Caki2 (cell line): ENCODE data around the gene SIAH3. TPM values are rescaled to one million over a fixed set of nuclear protein-coding genes. Genes with fewer than 3 reads are reported as not detected.
"Not testable (repeated sequence)": the region's sequence is repeated elsewhere in the genome, so short reads cannot be mapped to it uniquely, and the experiment has no call there.

Source experiments
- DNase-seq: peaks from one replicate; pipeline ENCODE4 v3.0.0-alpha.2; 2015; ENCODE audit warnings: low read depth
- in situ Hi-C: cut with HindIII; loops from 2 replicates; pipeline ENCODE4 v1.10.0; 2016; ENCODE audit warnings: low sequenced_read_pairs, low pct_unique_long_range_greater_than_20kb, mixed read lengths
- total RNA-seq: library from RNA; depleted of rRNA; stranded (reverse); fragments of >200 nt; shearing (Covaris generic); gene quantifications from 2 replicates; pipeline ENCODE4 v1.2.3, GENCODE V29; 2014; ENCODE audit warnings: low replicate concordance

Gene SIAH3
- total RNA-seq, 1 experiment from 2014 or later = not detected

DNA sequence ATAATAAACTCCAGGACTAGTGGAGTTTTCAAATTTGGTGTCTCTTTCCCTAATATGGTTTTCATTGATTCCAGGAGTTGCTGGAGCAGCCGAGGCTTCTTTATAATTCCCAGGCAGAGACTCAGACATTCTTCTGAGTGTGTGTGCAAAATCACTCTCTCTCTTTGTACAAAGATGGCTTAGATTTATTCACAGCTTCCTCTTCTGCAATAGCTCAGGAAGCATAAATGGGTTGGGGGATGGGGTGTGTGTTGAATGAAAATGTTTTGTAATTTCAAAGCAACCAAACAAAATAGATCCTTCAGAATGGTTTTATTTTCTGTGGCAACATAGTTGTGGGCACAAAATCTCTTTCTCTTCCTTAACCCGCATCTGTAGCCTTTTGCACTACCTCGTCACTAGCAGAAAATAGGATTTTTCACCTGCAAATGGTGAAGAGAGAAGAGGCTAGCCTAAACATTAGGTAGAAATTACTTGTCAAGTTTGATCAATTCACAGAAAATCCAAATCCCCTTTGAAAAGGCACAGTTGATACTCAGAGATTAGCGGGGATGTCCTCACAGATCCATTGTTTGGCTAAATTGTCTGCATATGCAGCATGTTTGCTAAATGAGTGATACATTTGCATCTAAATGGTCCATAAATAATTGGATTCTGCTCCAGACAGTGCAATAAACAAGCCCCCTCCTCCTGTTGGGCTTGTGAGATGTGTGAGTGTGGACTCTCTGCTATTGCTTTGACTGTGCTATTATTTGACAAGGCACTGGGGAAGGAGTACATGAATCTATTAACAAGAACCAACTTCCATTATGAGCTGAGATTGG lies 82.7 kb downstream of the SIAH3 start:
- in situ Hi-C loops = no loop called here
- no peak for DNase-seq

DNA sequence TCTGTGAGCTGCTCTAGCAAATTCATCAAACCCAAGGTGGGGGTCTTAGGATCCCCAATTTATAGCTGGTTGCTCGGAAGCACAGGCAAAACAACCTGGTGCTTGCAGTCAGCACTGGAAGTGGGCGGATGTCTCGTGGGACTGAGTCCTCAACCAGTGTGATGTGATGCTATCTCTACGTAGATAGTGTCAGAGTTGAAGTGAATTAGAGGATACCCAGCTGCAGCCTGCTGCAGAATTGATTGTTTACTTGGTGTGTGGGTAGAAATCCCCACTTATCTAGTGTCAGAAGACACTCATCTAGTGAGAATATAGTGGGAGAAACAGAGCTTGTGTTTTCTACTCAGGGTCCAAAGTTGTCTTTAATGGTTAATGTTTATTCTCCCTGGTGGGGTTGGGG lies 86.1 kb downstream of the SIAH3 start:
- in situ Hi-C loops = no loop called here

DNA sequence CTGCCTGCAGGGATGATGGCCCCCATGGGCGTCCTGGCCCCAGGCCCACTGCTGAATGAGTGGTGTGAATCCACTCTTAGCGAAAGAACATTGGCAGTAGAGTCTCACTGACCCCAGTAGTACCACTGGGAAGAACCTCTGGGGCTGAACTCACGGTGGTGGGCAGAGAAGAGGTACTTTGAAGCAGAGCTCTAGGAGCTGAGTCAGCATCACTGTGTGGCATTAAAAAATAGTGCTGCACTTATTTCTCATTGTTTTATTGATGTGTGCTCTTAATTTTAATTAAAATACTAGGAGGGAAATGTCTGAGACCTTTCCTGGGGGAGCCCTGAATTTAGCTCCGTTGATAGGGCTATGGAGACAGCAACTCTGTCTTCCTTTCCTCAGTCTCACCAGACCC lies 88.1 kb downstream of the SIAH3 start:
- in situ Hi-C loops = no loop called here

More for the DNA sequence above, 86.1 kb downstream of the SIAH3 start:
- no peak for DNase-seq

DNA sequence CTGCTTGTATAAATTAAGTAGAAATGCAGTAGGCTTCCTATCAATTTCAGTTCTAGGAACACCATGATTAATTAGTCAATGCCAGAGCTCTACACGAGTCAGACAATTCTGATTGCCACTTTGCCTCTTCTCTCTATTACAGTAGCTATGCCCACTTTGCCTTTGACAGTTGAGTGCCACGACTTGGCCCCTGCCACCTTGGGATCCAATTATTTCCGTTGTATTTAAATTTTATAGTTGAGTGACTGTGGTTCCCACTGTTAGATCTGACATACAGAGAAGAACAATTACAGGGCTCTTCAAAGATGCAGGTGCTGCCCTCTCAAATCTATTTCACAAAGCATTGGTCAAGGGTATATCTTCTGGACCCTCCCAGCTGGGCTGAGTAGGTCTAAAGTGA lies 94.0 kb downstream of the SIAH3 start:
- in situ Hi-C loops, DNase-seq: not testable (repeated sequence)

More for the DNA sequence above, 88.1 kb downstream of the SIAH3 start:
- no peak for DNase-seq

DNA sequence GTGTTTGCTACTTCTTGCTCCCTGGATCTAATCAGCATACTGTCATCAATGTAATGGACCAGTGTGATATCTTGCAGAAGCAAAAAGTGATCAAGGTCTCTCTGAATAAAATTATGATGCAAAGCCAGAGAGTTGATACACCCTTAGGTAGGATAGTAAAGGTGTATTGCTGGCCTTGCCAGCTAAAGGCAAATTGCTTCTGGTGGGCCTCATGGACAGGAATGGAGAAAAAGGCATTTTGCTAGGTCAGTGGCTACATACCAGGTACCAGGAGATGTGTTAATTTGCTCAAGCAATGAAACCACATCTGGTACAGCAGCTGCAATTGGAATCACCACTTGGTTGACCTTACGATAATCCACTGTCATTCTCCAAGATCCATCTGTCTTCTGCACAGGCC lies 95.1 kb downstream of the SIAH3 start:
- DNase-seq, in situ Hi-C loops: not testable (repeated sequence)

DNA sequence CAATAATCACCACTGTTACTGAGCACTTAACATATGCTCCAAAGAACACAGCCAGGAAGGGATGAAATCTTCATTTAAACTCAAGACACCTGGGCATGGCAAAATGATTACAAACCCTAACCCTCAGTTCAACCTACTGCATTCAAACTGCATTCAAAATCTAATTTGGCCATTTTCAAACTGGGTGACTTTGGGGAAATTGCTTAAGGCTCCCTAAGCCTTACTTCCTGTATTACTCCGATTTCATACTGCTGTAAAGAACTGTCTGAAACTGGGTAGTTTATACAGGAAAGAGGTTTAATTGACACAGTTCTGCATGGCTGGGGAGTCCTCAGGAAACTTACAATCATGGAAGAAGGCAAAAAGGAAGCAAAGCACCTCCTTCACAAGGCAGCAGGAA lies 99.0 kb downstream of the SIAH3 start:
- in situ Hi-C loops = no loop called here
- no peak for DNase-seq

DNA sequence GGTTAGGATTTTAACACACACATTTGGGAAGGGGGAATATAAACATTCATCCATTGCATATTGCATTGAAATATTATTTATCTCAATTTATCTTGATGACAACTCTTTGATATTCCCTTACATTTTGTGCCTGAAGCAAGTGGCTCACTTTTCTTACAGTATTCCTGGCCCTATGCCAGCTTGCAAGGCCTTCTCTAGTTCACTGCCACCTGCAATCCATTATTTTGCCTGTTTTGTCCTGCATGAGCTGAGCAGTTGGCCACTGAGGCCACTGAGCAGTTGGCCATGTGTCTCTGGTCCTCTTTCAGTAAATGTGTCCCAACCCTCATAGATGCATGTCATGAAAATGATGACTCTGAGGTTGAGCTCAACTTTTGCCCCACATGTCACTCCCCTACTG lies 99.7 kb downstream of the SIAH3 start:
- in situ Hi-C loops = no loop called here
- DNase-seq = no peak

DNA sequence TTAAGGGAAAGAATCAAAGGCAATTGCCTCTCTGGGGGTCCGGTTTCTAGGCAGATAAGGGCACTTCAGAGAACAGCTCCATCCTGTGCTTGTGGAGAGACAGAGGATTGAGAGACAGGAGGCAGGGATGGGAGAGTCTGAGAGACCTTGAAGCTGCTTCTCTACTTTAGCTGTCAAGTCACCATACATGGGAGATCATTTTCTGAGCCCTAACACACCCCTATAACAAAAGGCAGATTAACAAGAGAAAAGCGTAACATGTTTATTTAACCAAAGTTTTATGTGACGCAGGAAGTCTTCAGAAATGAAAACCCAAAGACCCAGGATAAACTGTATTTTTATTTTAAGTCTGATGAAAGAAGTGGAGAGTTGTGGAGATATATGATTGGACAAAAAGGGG lies 101.0 kb downstream of the SIAH3 start:
- in situ Hi-C loops = no loop called here
- DNase-seq = no peak

DNA sequence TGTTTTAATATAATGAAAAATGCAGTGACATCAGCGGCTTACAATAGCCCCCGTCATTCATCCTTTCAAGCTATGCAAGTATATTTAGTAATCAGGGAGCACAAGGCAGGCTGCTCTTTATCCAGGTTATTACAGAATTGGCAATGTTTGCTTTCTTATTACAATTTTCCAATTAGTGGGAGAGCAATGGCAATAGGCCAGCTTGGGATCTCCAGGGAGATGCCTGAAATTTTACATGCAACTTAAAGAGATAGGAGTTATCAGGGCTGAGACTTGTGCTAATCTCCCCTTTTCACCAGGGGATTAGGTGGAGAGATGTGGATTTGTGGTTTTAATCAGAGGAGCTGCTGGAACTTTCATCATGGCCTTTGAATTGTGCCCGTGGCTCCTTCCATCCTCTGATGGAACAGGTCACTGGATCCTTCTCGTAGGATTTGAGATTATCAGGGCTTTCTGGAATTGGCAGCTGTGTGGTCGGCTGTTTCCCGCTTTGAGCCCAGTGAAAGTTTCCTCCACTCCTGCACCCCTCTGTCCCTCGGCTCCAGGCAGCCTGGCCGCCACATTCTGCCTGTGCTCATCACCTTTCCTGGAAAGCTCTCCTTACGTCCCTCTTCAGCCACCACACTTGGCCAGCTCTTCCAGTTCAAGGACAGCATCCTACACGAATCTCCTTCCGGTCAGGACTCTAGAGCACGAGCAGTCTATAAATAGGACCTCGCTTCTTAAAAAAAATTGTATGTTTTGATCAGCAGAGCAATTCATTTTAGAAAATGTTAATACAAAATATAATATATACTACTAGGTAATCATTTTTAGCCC lies 102.4 kb downstream of the SIAH3 start:
- no peak for DNase-seq
- in situ Hi-C loops = no loop called here

DNA sequence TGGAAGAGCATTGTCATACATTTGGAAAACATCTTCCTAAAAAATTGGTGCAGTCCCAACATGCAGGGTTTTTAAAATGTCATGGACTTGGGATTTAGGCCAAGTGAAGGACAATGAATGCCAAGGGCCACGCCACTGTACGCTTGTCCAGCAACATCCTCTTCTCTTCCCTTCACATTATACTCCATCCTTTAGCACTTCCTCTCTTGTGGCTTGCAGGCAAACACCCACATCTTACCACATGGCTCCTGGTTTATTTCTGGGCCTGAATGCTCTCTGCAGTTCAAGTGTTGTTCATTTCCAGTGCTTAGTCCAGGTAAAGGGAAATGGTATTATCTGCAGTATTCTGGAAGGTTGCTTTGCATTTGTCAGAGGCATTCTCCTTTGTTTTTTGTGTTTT lies 104.5 kb downstream of the SIAH3 start:
- in situ Hi-C loops = no loop called here

DNA sequence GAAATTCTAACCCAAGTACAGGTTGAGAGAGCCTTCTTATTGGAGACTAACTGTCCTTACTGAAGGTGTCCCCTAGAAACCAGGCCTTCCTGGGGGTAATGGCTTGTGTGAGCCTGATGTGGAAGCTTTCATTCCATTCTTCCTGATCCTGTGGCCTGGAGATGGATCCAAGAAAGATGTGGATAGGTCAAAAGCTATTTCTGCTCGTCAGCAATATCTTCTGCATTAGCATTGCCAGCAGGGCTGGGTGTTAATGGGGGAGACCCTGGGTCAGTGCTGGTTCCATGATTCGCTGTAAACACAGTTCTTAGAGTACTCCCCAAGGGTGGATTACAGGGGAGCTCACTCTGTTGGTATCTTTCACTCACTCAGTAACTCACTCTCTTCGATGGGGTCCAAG lies 106.6 kb downstream of the SIAH3 start:
- in situ Hi-C loops = no loop called here
- DNase-seq = no peak

More for the DNA sequence above, 104.5 kb downstream of the SIAH3 start:
- no peak for DNase-seq

DNA sequence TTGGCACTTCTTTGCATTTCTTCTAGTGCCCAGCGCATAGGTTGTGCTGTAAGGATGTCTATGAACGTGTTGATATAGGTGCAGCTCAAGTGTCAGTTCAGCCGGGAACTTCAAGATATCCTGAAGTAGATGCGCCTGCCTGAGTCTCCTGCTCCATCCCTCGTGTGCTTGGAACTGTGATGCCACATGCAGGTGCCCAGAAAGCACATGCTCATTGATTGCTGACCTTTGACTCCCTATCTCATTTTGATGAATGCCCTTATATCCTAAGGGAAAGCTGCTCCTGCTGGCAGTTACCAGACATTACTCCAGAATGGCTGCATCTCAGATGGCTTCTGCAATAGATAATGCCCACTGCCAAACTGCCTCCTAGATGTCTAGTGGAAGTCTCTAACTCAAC lies 108.6 kb downstream of the SIAH3 start:
- no peak for DNase-seq
- in situ Hi-C loops = no loop called here

DNA sequence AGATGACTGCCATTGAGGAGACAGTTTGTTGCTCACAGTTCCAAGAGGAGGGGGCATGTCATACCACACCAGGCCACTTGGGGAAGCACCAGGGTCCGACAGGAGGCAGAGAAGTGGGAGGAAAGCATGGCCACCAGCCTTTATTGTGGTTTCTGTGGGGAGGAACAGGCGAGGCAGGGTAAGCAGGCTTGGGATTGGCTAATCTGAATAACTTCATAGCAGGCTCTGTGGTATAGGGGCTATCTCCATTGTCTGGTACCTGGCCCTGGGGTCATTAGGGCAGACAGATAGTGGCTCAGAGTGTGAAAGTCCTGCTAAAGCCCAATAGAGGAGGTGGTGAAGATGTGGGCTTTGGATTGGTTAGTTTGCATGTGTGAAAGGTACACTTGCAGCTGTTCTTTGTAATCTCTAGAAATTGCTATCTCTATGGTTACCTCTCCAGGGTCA lies 114.0 kb downstream of the SIAH3 start:
- no peak for DNase-seq
- in situ Hi-C loops = no loop called here

DNA sequence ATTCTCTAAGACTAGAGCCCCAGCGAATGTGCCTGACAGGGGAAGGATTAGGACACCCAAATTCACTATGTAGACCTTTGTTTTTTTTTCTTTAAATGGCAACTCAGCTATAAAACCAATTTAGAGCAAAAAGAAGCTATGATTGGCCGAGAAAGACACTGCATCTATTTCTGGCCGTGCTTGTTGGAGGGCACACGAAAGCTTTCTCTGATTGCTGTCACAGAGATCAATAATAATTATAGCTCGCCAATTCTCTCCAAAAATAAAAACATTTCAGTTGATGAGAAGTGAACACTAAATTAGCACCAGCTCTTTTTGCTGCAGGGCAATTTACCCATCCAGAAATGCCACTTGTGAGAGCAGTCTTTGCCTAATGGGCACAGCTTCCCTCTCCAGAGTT lies 118.2 kb downstream of the SIAH3 start:
- DNase-seq = no peak
- in situ Hi-C loops = no loop called here

DNA sequence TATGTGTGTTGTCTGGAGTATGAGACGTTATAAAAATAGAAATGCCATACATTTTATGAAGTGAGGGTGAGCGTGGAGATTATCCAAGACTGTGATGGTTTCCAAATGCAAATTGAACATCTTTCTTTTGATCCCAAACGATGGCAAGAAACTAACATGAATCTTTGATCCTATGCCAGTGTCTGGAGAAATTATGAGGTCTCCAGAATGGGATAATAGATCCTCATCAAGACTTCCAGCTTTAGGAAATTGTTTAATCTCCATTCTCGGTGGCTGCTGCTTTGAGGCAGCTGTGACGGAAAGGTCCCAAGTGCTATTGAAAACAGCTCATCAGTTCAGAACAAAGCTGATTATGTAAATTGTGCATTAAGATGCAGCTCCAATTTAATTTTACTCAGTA lies 118.6 kb downstream of the SIAH3 start:
- no peak for DNase-seq
- in situ Hi-C loops = no loop called here

DNA sequence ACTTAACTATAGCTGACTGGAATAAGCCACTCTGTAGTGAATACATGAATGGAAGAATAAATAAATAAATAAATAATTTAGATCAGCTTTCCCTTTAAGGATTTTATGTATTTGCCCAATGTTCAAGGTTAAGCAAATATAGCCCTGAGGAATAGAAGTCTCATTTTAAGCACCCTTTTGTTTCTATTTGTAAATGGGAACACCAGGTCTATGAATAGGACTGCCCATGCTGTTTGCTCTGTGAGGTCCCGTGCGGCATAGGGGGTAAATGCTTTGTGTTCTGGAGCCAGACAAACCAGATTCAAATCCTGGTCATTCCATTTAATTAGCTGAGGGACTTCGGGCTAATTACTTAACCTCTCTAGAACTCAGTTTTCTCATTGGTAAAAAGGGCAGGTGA lies 120.1 kb downstream of the SIAH3 start:
- in situ Hi-C loops = no loop called here

DNA sequence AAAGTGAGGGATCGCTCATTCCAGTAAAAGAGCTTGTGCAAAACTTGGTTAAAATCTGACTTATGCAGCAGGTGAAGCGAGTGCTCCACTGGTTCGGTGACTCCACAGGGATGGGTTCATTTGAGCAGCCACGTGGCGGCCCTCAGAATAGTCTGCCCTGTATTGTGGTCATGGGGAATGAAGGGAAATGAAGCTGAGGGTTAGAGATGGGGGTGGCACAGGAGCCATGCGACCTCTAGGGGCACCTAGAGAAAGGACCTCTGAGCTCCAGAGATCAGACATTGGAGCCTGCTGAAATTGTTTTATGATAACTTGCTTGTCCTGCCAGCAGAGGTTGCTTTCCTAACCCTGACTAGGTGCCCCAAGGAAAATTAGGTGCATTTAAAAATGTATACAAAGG lies 122.8 kb downstream of the SIAH3 start:
- in situ Hi-C loops = no loop called here
- DNase-seq = no peak

More for the DNA sequence above, 120.1 kb downstream of the SIAH3 start:
- DNase-seq = no peak
